Fibroblast of lung (primary cell): Measurements from ENCODE around the gene CALCA. TPM values are rescaled to one million over a fixed set of nuclear protein-coding genes. Genes with fewer than 3 reads are reported as not detected.
A peak's percentile ranks its signal among the peaks of the same experiment; 100 is the strongest.

Source experiments
- DNase-seq, 2 donors: peaks; one replicate each; pipeline versions ENCODE4 v3.0.0 to v3.0.0-alpha.2; 2010; ENCODE audit warnings: low read depth in 2 of 2
- H2AFZ ChIP-seq: 2 replicates; pipeline ENCODE4 v1.5.1; 2012; ENCODE audit warnings: low read length, control low read depth, inconsistent platforms
- H3K27ac ChIP-seq: 2 replicates; pipeline ENCODE4 v1.5.1; 2011; ENCODE audit warnings: low read length, control low read depth; ENCODE audit not compliant: insufficient read depth
- H3K27me3 ChIP-seq: 2 replicates; pipeline ENCODE4 v1.5.1; 2011; ENCODE audit warnings: mild to moderate bottlenecking, low read length; ENCODE audit not compliant: control insufficient read depth, insufficient read depth
- H3K36me3 ChIP-seq: 2 replicates; pipeline ENCODE4 v1.5.1; 2011; ENCODE audit warnings: low read length; ENCODE audit not compliant: control insufficient read depth, insufficient read depth
- H3K4me1 ChIP-seq: 2 replicates; pipeline ENCODE4 v1.5.1; 2011; ENCODE audit warnings: low read length; ENCODE audit not compliant: control insufficient read depth, insufficient read depth; ENCODE audit errors: extremely low read depth
- H3K4me2 ChIP-seq: 2 replicates; pipeline ENCODE4 v1.5.1; 2011; ENCODE audit warnings: low read length, control low read depth; ENCODE audit not compliant: insufficient read depth; ENCODE audit errors: extremely low read depth
- H3K4me3 ChIP-seq, 4 experiments: fragments of 200-600 bp in 1 of 4; sonication (generic) in 1 of 4; replicated peaks in 1 of 4; 2 replicates each; pipeline ENCODE4 v1.5.1; 2011 to 2016; ENCODE audit warnings: low read length in 4 of 4, low read depth in 3 of 4, mild to moderate bottlenecking in 3 of 4, control low read depth in 2 of 4, inconsistent platforms in 1 of 4, mixed read lengths in 1 of 4; ENCODE audit not compliant: insufficient read depth in 1 of 4; ENCODE audit errors: control extremely low read depth in 1 of 4
- H3K79me2 ChIP-seq: 2 replicates; pipeline ENCODE4 v1.5.1; 2012; ENCODE audit warnings: mild to moderate bottlenecking, low read length, inconsistent platforms; ENCODE audit not compliant: control insufficient read depth, insufficient read depth
- H3K9ac ChIP-seq: 2 replicates; pipeline ENCODE4 v1.5.1; 2011; ENCODE audit warnings: mild to moderate bottlenecking, low read length, control low read depth; ENCODE audit not compliant: insufficient read depth
- H3K9me3 ChIP-seq: 2 replicates; pipeline ENCODE4 v1.5.1; 2012; ENCODE audit warnings: low read depth, low read length; ENCODE audit not compliant: control insufficient read depth, insufficient read depth
- H4K20me1 ChIP-seq: 2 replicates; pipeline ENCODE4 v1.5.1; 2011; ENCODE audit warnings: low read length; ENCODE audit not compliant: control insufficient read depth, insufficient read depth; ENCODE audit errors: extremely low read depth
- CTCF ChIP-seq, 2 donors: IDR thresholded peaks in 1 of 2; conservative IDR thresholded peaks in 1 of 2; 1 replicate in 1 of 2; 2 replicates in 1 of 2; pipeline ENCODE4 v1.5.1; 2011 to 2012; ENCODE audit warnings: low read length in 2 of 2, control low read depth in 1 of 2, inconsistent platforms in 1 of 2, low read depth in 1 of 2, mild to moderate bottlenecking in 1 of 2
- EZH2 ChIP-seq: IDR thresholded peaks from 2 replicates; pipeline ENCODE4 v1.5.1; 2012; ENCODE audit warnings: low read length, control low read depth, mild to moderate bottlenecking; ENCODE audit errors: missing control alignments
- polyA plus RNA-seq, 2 donors: library from polyadenylated mRNA; depleted of rRNA in 1 of 2; stranded (reverse) in 1 of 2; unstranded in 1 of 2; fragments of >200 nt; gene quantifications; 2 replicates each; pipeline ENCODE4 v1.2.1, GENCODE V29; 2011 to 2012; ENCODE audit warnings: missing spikeins in 1 of 2
- total RNA-seq: library from RNA; depleted of rRNA; stranded (reverse); fragments of >200 nt; gene quantifications from 2 replicates; pipeline ENCODE4 v1.2.1, GENCODE V29; 2014

The CALCA gene
- total and polyA plus RNA-seq, 2 donors (not counting 1 experiment from before 2014, with no cell fraction given): not detected

DNA sequence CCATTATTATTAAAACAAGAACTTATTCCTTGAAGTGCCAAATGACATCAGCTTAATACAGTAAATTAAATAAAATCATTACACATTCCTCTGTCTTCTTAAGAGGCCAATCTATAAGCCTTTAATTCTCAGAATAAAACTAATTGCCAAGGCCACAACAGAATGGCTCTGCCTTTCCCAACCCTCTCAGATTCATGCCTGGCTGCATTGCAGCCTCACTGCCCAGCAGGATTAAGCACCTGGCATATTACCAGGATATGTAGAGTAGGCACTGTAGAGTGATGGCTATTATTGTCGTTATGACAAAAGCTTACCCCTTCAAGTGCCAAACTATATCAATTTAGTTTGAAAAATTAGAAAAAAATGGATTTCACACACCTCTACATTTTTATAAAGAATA, 9.4 kb upstream of the CALCA start:
- Histone ChIP-seq H3K9ac (no peak overlapping the region), H3K27me3 (no peaks in the 10 kb centered on the region), H3K36me3 (no peaks in the 10 kb centered on the region), H3K9me3 (no peaks in the 10 kb centered on the region), H3K79me2 (no peaks in the 10 kb centered on the region), H4K20me1 (peaks cover 2% of the 10 kb centered on the region), H3K4me1 (no peaks in the 10 kb centered on the region), H3K4me2 (no peak overlapping the region), H3K4me3 (no peak overlapping the region), H2AFZ (no peak overlapping the region), H3K27ac (no peak overlapping the region)
- DNase-seq: no peak
- TF ChIP-seq CTCF (conservative IDR thresholded peaks at IDR 0.05 in 1 of 2, IDR thresholded peaks at IDR 0.05 in 1 of 2; ENCODE audit: low read depth in 1 of 2, low read length in 2 of 2): no peak
- no peak for TF ChIP-seq EZH2

DNA sequence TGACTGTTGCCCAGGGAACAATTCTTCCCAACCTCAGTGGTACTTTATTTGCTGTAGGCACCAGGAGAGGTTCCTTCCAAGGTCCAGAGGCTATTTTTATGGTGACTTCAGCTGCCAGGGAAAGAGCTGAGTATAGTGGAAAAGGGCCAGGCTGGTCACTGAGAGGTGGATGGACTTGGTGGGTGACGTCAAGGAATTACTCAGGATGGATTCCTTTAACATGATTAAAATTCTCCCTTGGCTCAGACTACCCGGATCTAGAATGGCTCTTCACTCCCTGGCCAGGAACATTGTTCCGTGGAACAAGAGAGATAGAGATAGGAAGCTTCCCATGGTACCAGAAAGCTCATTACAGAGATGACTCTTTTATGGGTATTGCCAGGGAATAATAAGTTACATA, 8.7 kb upstream of the CALCA start:
- no peaks in the 10 kb centered on the region for H3K9me3 ChIP-seq
- no peaks in the 10 kb centered on the region for H3K36me3 ChIP-seq
- H3K4me2 ChIP-seq: no peak overlapping the region
- H4K20me1 ChIP-seq: peaks cover 2% of the 10 kb centered on the region
- H3K4me1 ChIP-seq: no peaks in the 10 kb centered on the region
- H3K27ac ChIP-seq: no peak overlapping the region
- H3K79me2 ChIP-seq: no peaks in the 10 kb centered on the region
- no peak overlapping the region for H2AFZ ChIP-seq
- H3K4me3 ChIP-seq: no peak overlapping the region
- H3K9ac ChIP-seq: no peak overlapping the region
- H3K27me3 ChIP-seq: no peaks in the 10 kb centered on the region
- TF ChIP-seq CTCF (conservative IDR thresholded peaks at IDR 0.05 in 1 of 2, IDR thresholded peaks at IDR 0.05 in 1 of 2; ENCODE audit: low read depth in 1 of 2, low read length in 2 of 2) (no peak), EZH2 (no peak)
- peak; percentile 46 to 83 for DNase-seq

- no peaks in the 10 kb centered on the region for H3K4me1 ChIP-seq
These were observed 5.1 kb upstream of the CALCA start for GRCh38 chr11:14977101-14977880.

More at GRCh38 chr11:14977101-14977880, 5.1 kb upstream of the CALCA start:
- Histone ChIP-seq H2AFZ (no peak overlapping the region), H4K20me1 (peaks cover 2% of the 10 kb centered on the region), H3K9me3 (no peaks in the 10 kb centered on the region), H3K4me2 (no peak overlapping the region), H3K9ac (no peak overlapping the region), H3K27me3 (peaks cover 30% of the 10 kb centered on the region), H3K4me3 (no peak overlapping the region), H3K79me2 (no peaks in the 10 kb centered on the region), H3K27ac (no peak overlapping the region), H3K36me3 (no peaks in the 10 kb centered on the region)
- DNase-seq: no peak
- TF ChIP-seq EZH2 (no peak), CTCF (conservative IDR thresholded peaks at IDR 0.05 in 1 of 2, IDR thresholded peaks at IDR 0.05 in 1 of 2; ENCODE audit: low read depth in 1 of 2, low read length in 2 of 2) (no peak)
